Measurements from ENCODE around the gene ZBTB25.

- TF ChIP-seq MXI1 (IDR thresholded peaks at IDR 0.05; ENCODE audit: low read depth, low read length) (no peak), CTCF (IDR thresholded peaks at IDR 0.05) (no peak), JUND (IDR thresholded peaks at IDR 0.05) (peak; percentile 54; the same call in 1 of the 2 replicates), NFIC (IDR thresholded peaks at IDR 0.05; ENCODE audit: borderline replicate concordance) (peak; percentile 51; the same call in 1 of the 2 replicates), TCF12 (IDR thresholded peaks at IDR 0.05) (peak; percentile 36), EP300 (IDR thresholded peaks at IDR 0.05; ENCODE audit: borderline replicate concordance in 1 of 2, low read depth in 1 of 2, low read length in 1 of 2) (no peak), TAF1 (IDR thresholded peaks at IDR 0.05; ENCODE audit: borderline replicate concordance, low read depth, low read length) (no peak), POLR2AphosphoS5 (IDR thresholded peaks at IDR 0.05; ENCODE audit: low read depth, low read length) (no peak), SMC3 (IDR thresholded peaks at IDR 0.05; ENCODE audit: low read depth, low read length) (no peak), RAD21 (IDR thresholded peaks at IDR 0.05; ENCODE audit: low read length) (no peak), CHD2 (IDR thresholded peaks at IDR 0.05; ENCODE audit: low read length, partially characterized antibody) (no peak), ZBTB33 (IDR thresholded peaks at IDR 0.05; ENCODE audit: borderline replicate concordance, low read depth) (no peak), SIN3A (IDR thresholded peaks at IDR 0.05; ENCODE audit: borderline replicate concordance, low read depth, low read length) (no peak), REST (IDR thresholded peaks at IDR 0.05; ENCODE audit: low read depth, low read length) (0 out of 2 replicates have a peak, but pooled peaks have one; percentile 26)
These were observed 86.4 kb downstream of the ZBTB25 start for GRCh38 chr14:64417055-64417770.

Measured in SK-N-SH (cell line).